Trophoblast cell (in vitro differentiated cells and primary cell): Measurements from ENCODE around the gene SDCCAG8.

Source experiments
- DNase-seq, 2 donors: peaks; one replicate each; pipeline ENCODE4 v3.0.0-alpha.2; 2016
- H2AFZ ChIP-seq: 2 replicates; pipeline ENCODE4 v1.6.1; 2013; ENCODE audit warnings: low read length, moderate library complexity, mild to moderate bottlenecking; ENCODE audit not compliant: insufficient read depth, poor library complexity
- H2AK5ac ChIP-seq: 2 replicates; pipeline ENCODE4 v1.6.1; 2013; ENCODE audit warnings: mild to moderate bottlenecking, low read length
- H2BK120ac ChIP-seq: 2 replicates; pipeline ENCODE4 v1.6.1; 2013; ENCODE audit warnings: low read length, mild to moderate bottlenecking, moderate library complexity; ENCODE audit not compliant: insufficient read depth, poor library complexity
- H2BK12ac ChIP-seq: 2 replicates; pipeline ENCODE4 v1.6.1; 2013; ENCODE audit warnings: mild to moderate bottlenecking, low read length, moderate library complexity
- H2BK5ac ChIP-seq: 2 replicates; pipeline ENCODE4 v1.6.1; 2013; ENCODE audit warnings: low read length, low read depth, moderate library complexity, mild to moderate bottlenecking; ENCODE audit not compliant: poor library complexity
- H3K14ac ChIP-seq: 2 replicates; pipeline ENCODE4 v1.6.1; 2013; ENCODE audit warnings: mild to moderate bottlenecking, low read length
- H3K18ac ChIP-seq: 2 replicates; pipeline ENCODE4 v1.6.1; 2013; ENCODE audit warnings: mild to moderate bottlenecking, low read length
- H3K23ac ChIP-seq: 2 replicates; pipeline ENCODE4 v1.6.1; 2013; ENCODE audit warnings: low read length
- H3K27ac ChIP-seq: 2 replicates; pipeline ENCODE4 v1.5.1; 2013; ENCODE audit warnings: low read depth, mild to moderate bottlenecking, inconsistent platforms, low read length, moderate library complexity
- H3K27me3 ChIP-seq: 2 replicates; pipeline ENCODE4 v1.6.1; 2013; ENCODE audit warnings: inconsistent platforms, mild to moderate bottlenecking, low read length, moderate library complexity; ENCODE audit not compliant: insufficient read depth
- H3K36me3 ChIP-seq, 2 experiments: 1 replicate in 1 of 2; 2 replicates in 1 of 2; pipeline ENCODE4 v1.6.1; 2013; ENCODE audit warnings: low read length in 2 of 2, mild to moderate bottlenecking in 2 of 2, moderate library complexity in 1 of 2; ENCODE audit not compliant: insufficient read depth in 2 of 2, control insufficient read depth in 1 of 2
- H3K4ac ChIP-seq: 2 replicates; pipeline ENCODE4 v1.6.1; 2013; ENCODE audit warnings: low read depth, mild to moderate bottlenecking, low read length, moderate library complexity
- H3K4me1 ChIP-seq, 2 experiments: 1 replicate in 1 of 2; 2 replicates in 1 of 2; pipeline ENCODE4 v1.6.1; 2013; ENCODE audit warnings: low read length in 2 of 2, mild to moderate bottlenecking in 2 of 2, moderate library complexity in 1 of 2; ENCODE audit not compliant: insufficient read depth in 2 of 2, control insufficient read depth in 1 of 2
- H3K4me2 ChIP-seq: 2 replicates; pipeline ENCODE4 v1.6.1; 2013; ENCODE audit warnings: inconsistent platforms, mild to moderate bottlenecking, low read length, moderate library complexity
- H3K4me3 ChIP-seq: 2 replicates; pipeline ENCODE4 v1.5.1; 2013; ENCODE audit warnings: mild to moderate bottlenecking, low read depth, low read length, inconsistent platforms
- H3K79me1 ChIP-seq: one replicate; pipeline ENCODE4 v1.6.1; 2013; ENCODE audit warnings: low read length
- H3K79me2 ChIP-seq: 2 replicates; pipeline ENCODE4 v1.6.1; 2013; ENCODE audit warnings: low read length, mild to moderate bottlenecking; ENCODE audit not compliant: control insufficient read depth, insufficient read depth, poor library complexity
- H3K9ac ChIP-seq: 2 replicates; pipeline ENCODE4 v1.6.1; 2013; ENCODE audit warnings: mild to moderate bottlenecking, low read length
- H3K9me3 ChIP-seq: 2 replicates; pipeline ENCODE4 v1.6.1; 2013; ENCODE audit warnings: low read depth, mild to moderate bottlenecking, control low read depth, inconsistent platforms, low read length; ENCODE audit not compliant: insufficient read depth
- H4K12ac ChIP-seq: 2 replicates; pipeline ENCODE4 v1.6.1; 2013; ENCODE audit warnings: low read depth, mild to moderate bottlenecking, low read length, moderate library complexity
- H4K8ac ChIP-seq: 2 replicates; pipeline ENCODE4 v1.6.1; 2013; ENCODE audit warnings: low read depth, mild to moderate bottlenecking, low read length, moderate library complexity
- H4K91ac ChIP-seq: one replicate; pipeline ENCODE4 v1.6.1; 2013; ENCODE audit warnings: low read depth, mild to moderate bottlenecking, low read length, moderate library complexity
- WGBS: extraction: QIAGEN DNeasy Blood & Tissue Kit; methylation state at CpG from one replicate; pipeline ENCODE4 v1.1.7; 2013; ENCODE audit warnings: missing lambda C conversion rate; ENCODE audit not compliant: insufficient read length, insufficient coverage; ENCODE audit errors: extremely low coverage; 5-methylcytosine and 5-hydroxymethylcytosine counted together

SDCCAG8 gene

GRCh38 chr1:243236604-243237252 is 19.1 kb upstream of the SDCCAG8 start:
- Histone ChIP-seq H3K4me2 (no peak overlapping the region), H3K36me3 (peaks cover 3 to 4% of the 10 kb centered on the region in 2 experiments), H3K9me3 (peaks cover 3% of the 10 kb centered on the region), H4K8ac (no peak overlapping the region), H3K79me2 (peaks cover 3% of the 10 kb centered on the region), H2BK120ac (no peak overlapping the region), H3K4ac (no peak overlapping the region), H4K91ac (no peak overlapping the region), H3K4me3 (no peak overlapping the region), H3K9ac (no peak overlapping the region), H3K23ac (no peak overlapping the region), H3K79me1 (no peaks in the 10 kb centered on the region), H4K12ac (no peak overlapping the region), H3K14ac (no peak overlapping the region), H2BK12ac (no peak overlapping the region), H3K27ac (peak overlapping the region; percentile 4), H3K4me1 (no peaks in the 10 kb centered on the region), H2AFZ (no peak overlapping the region), H2BK5ac (no peak overlapping the region), H2AK5ac (no peak overlapping the region), H3K18ac (no peak overlapping the region), H3K27me3 (no peaks in the 10 kb centered on the region)
- no peak for DNase-seq
- no CpG with 5 or more reads among the region's 4 CpGs for WGBS

GRCh38 chr1:243244432-243244841 is 11.4 kb upstream of the SDCCAG8 start:
- no peak overlapping the region for H2BK120ac ChIP-seq
- H2BK5ac ChIP-seq, result no peak overlapping the region
- H2BK12ac ChIP-seq, result no peak overlapping the region
- no peak overlapping the region for H3K14ac ChIP-seq
- no peak overlapping the region for H2AK5ac ChIP-seq
- no peaks in the 10 kb centered on the region for H3K4me1 ChIP-seq
- no peak overlapping the region for H3K4me2 ChIP-seq
- H3K4ac ChIP-seq, result peak overlapping the region; percentile 94
- peak overlapping the region; percentile 71 for H3K18ac ChIP-seq
- no peaks in the 10 kb centered on the region for H3K79me1 ChIP-seq
- H3K23ac ChIP-seq, result no peak overlapping the region
- H4K91ac ChIP-seq, result no peak overlapping the region
- H3K9me3 ChIP-seq, result no peaks in the 10 kb centered on the region
- WGBS, result no CpG with 5 or more reads among the region's 9 CpGs
- DNase-seq, result no peak
- H3K27ac ChIP-seq, result no peak overlapping the region
- no peak overlapping the region for H4K12ac ChIP-seq
- H3K79me2 ChIP-seq, result peaks cover 5% of the 10 kb centered on the region
- no peaks in the 10 kb centered on the region for H3K27me3 ChIP-seq
- no peak overlapping the region for H3K4me3 ChIP-seq
- peaks cover 0 to 5% of the 10 kb centered on the region in 2 experiments for H3K36me3 ChIP-seq
- H2AFZ ChIP-seq, result no peak overlapping the region
- no peak overlapping the region for H3K9ac ChIP-seq
- H4K8ac ChIP-seq, result no peak overlapping the region

DNA sequence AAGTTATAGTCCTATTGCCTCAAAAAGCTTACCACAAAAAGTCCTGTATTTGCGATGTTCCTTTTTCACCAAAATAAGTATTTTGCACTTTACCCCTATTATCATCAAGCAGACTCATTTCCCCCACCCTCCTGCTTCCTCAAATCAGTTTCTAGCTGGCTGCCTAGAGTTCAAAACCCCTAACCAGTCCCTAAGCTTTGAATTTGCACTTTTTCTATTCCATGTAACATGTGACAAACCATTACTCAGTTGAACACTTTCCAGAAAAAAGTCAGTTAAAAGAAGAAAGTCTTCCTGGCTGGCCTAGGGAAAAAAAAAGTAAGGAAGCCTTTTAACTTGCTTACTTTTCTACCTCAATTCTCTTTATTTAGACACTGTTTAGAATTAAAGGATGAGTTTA is 8.9 kb upstream of the SDCCAG8 start:
- H2AK5ac ChIP-seq, result no peak overlapping the region
- peaks cover 0 to 5% of the 10 kb centered on the region in 2 experiments for H3K36me3 ChIP-seq
- DNase-seq, result peak in 1 of 2 donors; percentile 14
- H3K27me3 ChIP-seq, result no peaks in the 10 kb centered on the region
- no peak overlapping the region for H2BK5ac ChIP-seq
- H3K4ac ChIP-seq, result no peak overlapping the region
- no peak overlapping the region for H3K4me2 ChIP-seq
- no peak overlapping the region for H3K23ac ChIP-seq
- no peak overlapping the region for H3K27ac ChIP-seq
- H2AFZ ChIP-seq, result no peak overlapping the region
- H4K91ac ChIP-seq, result no peak overlapping the region
- H4K12ac ChIP-seq, result no peak overlapping the region
- WGBS, result no CpG with 5 or more reads among the region's 1 CpG
- H3K14ac ChIP-seq, result no peak overlapping the region
- no peak overlapping the region for H3K9ac ChIP-seq
- no peaks in the 10 kb centered on the region for H3K4me1 ChIP-seq
- H3K4me3 ChIP-seq, result no peak overlapping the region
- peaks cover 7% of the 10 kb centered on the region for H3K79me2 ChIP-seq
- H4K8ac ChIP-seq, result no peak overlapping the region
- no peak overlapping the region for H2BK12ac ChIP-seq
- no peaks in the 10 kb centered on the region for H3K9me3 ChIP-seq
- H2BK120ac ChIP-seq, result no peak overlapping the region
- no peak overlapping the region for H3K18ac ChIP-seq
- H3K79me1 ChIP-seq, result no peaks in the 10 kb centered on the region

DNA sequence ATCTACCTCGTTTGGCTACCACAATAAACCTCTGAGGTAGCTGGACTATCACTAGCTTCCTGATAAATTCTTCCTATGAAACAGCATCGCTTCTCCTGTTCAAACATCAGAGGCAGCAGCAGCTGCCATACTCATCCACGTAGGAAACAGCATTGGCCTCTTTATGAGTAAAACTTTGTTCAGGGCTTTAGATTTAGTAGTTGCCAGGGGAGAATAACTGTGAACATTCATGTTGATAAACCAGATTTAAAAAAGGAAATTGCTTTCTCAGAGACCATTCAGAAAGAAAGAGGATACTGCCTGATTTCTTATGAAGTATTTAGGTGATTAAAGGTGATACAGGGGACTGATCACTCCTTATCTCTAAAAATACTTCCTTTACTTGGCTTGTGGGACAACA is 7.9 kb upstream of the SDCCAG8 start:
- Histone ChIP-seq H3K27me3 (no peaks in the 10 kb centered on the region), H3K36me3 (peaks cover 0 to 5% of the 10 kb centered on the region in 2 experiments), H3K27ac (no peak overlapping the region), H3K14ac (no peak overlapping the region), H3K9me3 (no peaks in the 10 kb centered on the region), H3K79me2 (peaks cover 7% of the 10 kb centered on the region), H2BK12ac (no peak overlapping the region), H3K4ac (peak overlapping the region; percentile 1), H3K4me3 (no peak overlapping the region), H3K23ac (no peak overlapping the region), H2AFZ (no peak overlapping the region), H2AK5ac (no peak overlapping the region), H3K9ac (no peak overlapping the region), H4K8ac (no peak overlapping the region), H3K18ac (no peak overlapping the region), H3K4me1 (no peaks in the 10 kb centered on the region), H4K12ac (no peak overlapping the region), H4K91ac (no peak overlapping the region), H3K79me1 (no peaks in the 10 kb centered on the region), H2BK5ac (no peak overlapping the region), H3K4me2 (no peak overlapping the region), H2BK120ac (no peak overlapping the region)
- WGBS, result no CpG with 5 or more reads among the region's 3 CpGs
- no peak for DNase-seq
